IMR-90 (cell line): ENCODE results near the gene DDX6.

Experiments
- CEBPB ChIP-seq: IDR thresholded peaks from 2 replicates; pipeline ENCODE4 v1.6.1; 2012; ENCODE audit warnings: low read depth, low read length, improper control_type of control experiment
- CHD1 ChIP-seq: IDR thresholded peaks from 2 replicates; pipeline ENCODE4 v1.6.1; 2012; ENCODE audit warnings: low read depth, low read length, improper control_type of control experiment
- CTCF ChIP-seq: conservative IDR thresholded peaks from 2 replicates; pipeline ENCODE4 v1.5.1; 2012; ENCODE audit warnings: mild to moderate bottlenecking, low read depth, low read length, improper control_type of control experiment
- ELK1 ChIP-seq: fragments of 150-350 bp; IDR thresholded peaks from 2 replicates; pipeline ENCODE4 v1.6.1; 2016; ENCODE audit warnings: low read depth, mild to moderate bottlenecking, low read length, moderate library complexity, borderline replicate concordance
- MAFK ChIP-seq: IDR thresholded peaks from 2 replicates; pipeline ENCODE4 v1.6.1; 2012; ENCODE audit warnings: low read depth, low read length, improper control_type of control experiment
- MAZ ChIP-seq: IDR thresholded peaks from 2 replicates; pipeline ENCODE4 v1.6.1; 2012; ENCODE audit warnings: low read depth, mild to moderate bottlenecking, low read length, improper control_type of control experiment, moderate library complexity, borderline replicate concordance
- MXI1 ChIP-seq: IDR thresholded peaks from 2 replicates; pipeline ENCODE4 v1.6.1; 2012; ENCODE audit warnings: low read depth, mild to moderate bottlenecking, low read length, moderate library complexity, borderline replicate concordance
- POLR2A ChIP-seq: IDR thresholded peaks from 2 replicates; pipeline ENCODE4 v1.6.1; 2012; ENCODE audit warnings: mild to moderate bottlenecking, low read depth, low read length
- RAD21 ChIP-seq: IDR thresholded peaks from 2 replicates; pipeline ENCODE4 v1.6.1; 2012; ENCODE audit warnings: low read length, improper control_type of control experiment
- RCOR1 ChIP-seq: IDR thresholded peaks from 2 replicates; pipeline ENCODE4 v1.6.1; 2012; ENCODE audit warnings: mild to moderate bottlenecking, low read length, improper control_type of control experiment; ENCODE audit not compliant: insufficient replicate concordance
- RFX5 ChIP-seq: IDR thresholded peaks from 2 replicates; pipeline ENCODE4 v1.8.0; 2012; ENCODE audit warnings: low read depth, mild to moderate bottlenecking, low read length, moderate library complexity
- SMC3 ChIP-seq: fragments of 150-350 bp; IDR thresholded peaks from 2 replicates; pipeline ENCODE4 v1.6.1; 2016; ENCODE audit warnings: low read depth, mild to moderate bottlenecking, antibody characterized with exemption, low read length, moderate library complexity
- USF2 ChIP-seq: fragments of 150-350 bp; IDR thresholded peaks from 2 replicates; pipeline ENCODE4 v1.6.1; 2017; ENCODE audit warnings: mild to moderate bottlenecking, antibody characterized with exemption, low read length, low read depth

- TF ChIP-seq CTCF (no peak), SMC3 (no peak), RAD21 (no peak), POLR2A (no peak), MAFK (no peak), USF2 (no peak), CHD1 (no peak), MXI1 (no peak), ELK1 (no peak), MAZ (no peak), RFX5 (no peak), RCOR1 (no peak), CEBPB (no peak)
Observed at GRCh38 chr11:118748056-118748455, 42.9 kb downstream of the DDX6 start.
